HFFc6 (cell line): Measurements from ENCODE around the gene MRPS5. TPM values are rescaled to one million over a fixed set of nuclear protein-coding genes. Genes with fewer than 3 reads are reported as not detected.

Experiments
- DNase-seq: peaks from one replicate; pipeline ENCODE4 v3.0.0-alpha.2; 2018
- H3K27ac Mint-ChIP-seq: 2 replicates; pipeline ENCODE4 v1.8.0; 2020; ENCODE audit warnings: mild to moderate bottlenecking, mixed read lengths
- H3K27me3 Mint-ChIP-seq: 2 replicates; pipeline ENCODE4 v1.8.0; 2021; ENCODE audit warnings: mild to moderate bottlenecking, moderate library complexity, mixed read lengths; ENCODE audit not compliant: insufficient read depth
- H3K36me3 Mint-ChIP-seq: 2 replicates; pipeline ENCODE4 v1.8.0; 2021; ENCODE audit warnings: low read depth, mixed read lengths
- H3K4me1 Mint-ChIP-seq: 2 replicates; pipeline ENCODE4 v1.8.0; 2020; ENCODE audit warnings: low read depth, mixed read lengths
- H3K4me3 Mint-ChIP-seq: 2 replicates; pipeline ENCODE4 v1.8.0; 2020; ENCODE audit warnings: mild to moderate bottlenecking, moderate library complexity, mixed read lengths
- H3K9me3 Mint-ChIP-seq: 2 replicates; pipeline ENCODE4 v1.8.0; 2020; ENCODE audit warnings: mild to moderate bottlenecking, mixed read lengths
- CTCF ChIP-seq: fragments of 200-600 bp; sonication (generic); IDR thresholded peaks from 2 replicates; pipeline ENCODE4 v1.5.0; 2021; ENCODE audit warnings: antibody characterized with exemption, mild to moderate bottlenecking
- total RNA-seq, 6 experiments: library from RNA; stranded (reverse); fragmentation: NEBNext Ultra II Directional; extraction: Animal tissue kit (Norgen Biotek cat#: 25700); gene quantifications; 2 replicates in 1 of 6; 3 replicates in 5 of 6; pipeline ENCODE4 v1.2.3, GENCODE V29; 2021

Gene MRPS5
- total RNA-seq, 6 experiments from 2014 or later: 39.8 to 46.0 (median 41.3) TPM

GRCh38 chr2:95042472-95043271, 78.9 kb downstream of the MRPS5 start:
- H3K9me3 Mint-ChIP-seq: peaks cover 19% of the 10 kb centered on the region
- no peak overlapping the region for H3K4me3 Mint-ChIP-seq
- TF ChIP-seq CTCF: no peak
- H3K27me3 Mint-ChIP-seq: peaks cover 30% of the 10 kb centered on the region
- no peak overlapping the region for H3K27ac Mint-ChIP-seq
- H3K36me3 Mint-ChIP-seq: peaks cover 2% of the 10 kb centered on the region; the same call in 1 of the 2 replicates
- H3K4me1 Mint-ChIP-seq: peaks cover 11% of the 10 kb centered on the region
- no peak for DNase-seq

DNA sequence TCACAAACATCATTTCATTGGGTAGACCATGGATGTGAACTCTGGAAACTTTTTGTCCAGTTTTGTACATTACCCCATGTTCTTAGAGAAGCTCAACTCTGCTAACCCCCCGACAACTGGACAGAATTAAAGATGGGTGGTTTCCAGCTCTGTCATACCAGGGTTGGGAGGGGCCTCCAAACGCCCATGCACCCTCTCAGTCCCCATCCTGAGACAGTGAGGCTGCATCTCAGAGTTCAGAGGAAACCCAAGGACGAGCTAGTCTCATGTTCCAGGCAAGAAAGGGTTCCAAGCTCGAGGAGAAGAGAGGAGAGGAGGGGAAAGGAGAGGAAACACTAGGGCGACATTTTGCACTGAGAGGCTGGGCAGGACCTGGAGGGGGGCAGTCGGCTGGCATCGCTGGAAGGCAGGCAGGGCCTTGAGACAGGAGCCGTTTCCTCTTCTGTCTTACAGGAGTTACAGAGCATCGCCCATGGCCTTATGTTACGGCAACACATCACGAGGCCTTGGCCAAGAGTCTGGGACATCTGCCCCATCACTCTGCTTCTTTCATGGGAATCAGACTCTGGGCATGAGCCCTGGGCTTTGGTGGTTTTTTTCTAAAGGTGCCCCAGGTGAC, 79.7 kb downstream of the MRPS5 start:
- H3K27ac Mint-ChIP-seq: no peak overlapping the region
- H3K4me1 Mint-ChIP-seq: peaks cover 11% of the 10 kb centered on the region
- H3K36me3 Mint-ChIP-seq: peaks cover 10% of the 10 kb centered on the region
- H3K9me3 Mint-ChIP-seq: peaks cover 27% of the 10 kb centered on the region
- DNase-seq: no peak
- peaks cover 26% of the 10 kb centered on the region for H3K27me3 Mint-ChIP-seq
- TF ChIP-seq CTCF: no peak
- no peak overlapping the region for H3K4me3 Mint-ChIP-seq

- H3K36me3 Mint-ChIP-seq: peaks cover 16% of the 10 kb centered on the region
- DNase-seq: no peak
- peaks cover 23% of the 10 kb centered on the region for H3K27me3 Mint-ChIP-seq
- no peak overlapping the region for H3K27ac Mint-ChIP-seq
- H3K4me1 Mint-ChIP-seq: peaks cover 11% of the 10 kb centered on the region
- TF ChIP-seq CTCF: no peak
- H3K9me3 Mint-ChIP-seq: peaks cover 33% of the 10 kb centered on the region
- no peak overlapping the region for H3K4me3 Mint-ChIP-seq
These were observed 80.4 kb downstream of the MRPS5 start for GRCh38 chr2:95041060-95041823.

GRCh38 chr2:95040426-95040825, 81.2 kb downstream of the MRPS5 start:
- Mint-ChIP-seq H3K9me3 (peaks cover 34% of the 10 kb centered on the region), H3K4me1 (peaks cover 11% of the 10 kb centered on the region), H3K4me3 (no peak overlapping the region), H3K27ac (no peak overlapping the region), H3K36me3 (peaks cover 17% of the 10 kb centered on the region), H3K27me3 (peaks cover 23% of the 10 kb centered on the region)
- TF ChIP-seq CTCF: no peak
- DNase-seq: no peak

GRCh38 chr2:95039978-95040377, 81.6 kb downstream of the MRPS5 start:
- Mint-ChIP-seq H3K27ac (no peak overlapping the region), H3K4me3 (no peak overlapping the region), H3K9me3 (peaks cover 34% of the 10 kb centered on the region), H3K4me1 (peaks cover 11% of the 10 kb centered on the region), H3K27me3 (peaks cover 26% of the 10 kb centered on the region), H3K36me3 (peaks cover 17% of the 10 kb centered on the region)
- no peak for TF ChIP-seq CTCF
- no peak for DNase-seq
